H9 (cell line): ENCODE data around the gene CXCL13. TPM values are rescaled to one million over a fixed set of nuclear protein-coding genes. Genes with fewer than 3 reads are reported as not detected.

ENCODE experiments used
- DNase-seq: peaks from one replicate; pipeline ENCODE4 v3.0.0-alpha.2; 2017
- H2AFZ ChIP-seq: one replicate; pipeline ENCODE4 v1.6.1; 2013; ENCODE audit warnings: mild to moderate bottlenecking, low read length, control low read depth, moderate library complexity
- H2AK5ac ChIP-seq: 2 replicates; pipeline ENCODE4 v1.6.1; 2013; ENCODE audit warnings: low read length, control low read depth, mixed read lengths; ENCODE audit not compliant: insufficient read length
- H2BK120ac ChIP-seq: one replicate; pipeline ENCODE4 v1.6.1; 2013; ENCODE audit warnings: low read depth, mild to moderate bottlenecking, low read length, control low read depth, inconsistent platforms; ENCODE audit not compliant: poor library complexity, severe bottlenecking
- H2BK12ac ChIP-seq: 2 replicates; pipeline ENCODE4 v1.6.1; 2013; ENCODE audit warnings: low read length, control low read depth, mixed read lengths, low read depth; ENCODE audit not compliant: insufficient read length
- H2BK15ac ChIP-seq: 2 replicates; pipeline ENCODE4 v1.6.1; 2013; ENCODE audit warnings: low read depth, low read length, control low read depth
- H2BK20ac ChIP-seq: one replicate; pipeline ENCODE4 v1.6.1; 2013; ENCODE audit warnings: low read depth, mild to moderate bottlenecking, low read length, control low read depth, inconsistent platforms; ENCODE audit not compliant: poor library complexity, severe bottlenecking
- H2BK5ac ChIP-seq: 2 replicates; pipeline ENCODE4 v1.6.1; 2013; ENCODE audit warnings: low read length, control low read depth, mixed read lengths; ENCODE audit not compliant: insufficient read length
- H3K14ac ChIP-seq: 2 replicates; pipeline ENCODE4 v1.6.1; 2013; ENCODE audit warnings: low read length, control low read depth; ENCODE audit not compliant: insufficient read depth
- H3K18ac ChIP-seq: 2 replicates; pipeline ENCODE4 v1.6.1; 2013; ENCODE audit warnings: low read depth, mild to moderate bottlenecking, mixed read lengths, low read length, control low read depth; ENCODE audit not compliant: insufficient read length
- H3K23ac ChIP-seq: 2 replicates; pipeline ENCODE4 v1.6.1; 2013; ENCODE audit warnings: low read length, control low read depth, mixed read lengths, low read depth; ENCODE audit not compliant: insufficient read length
- H3K23me2 ChIP-seq: 2 replicates; pipeline ENCODE4 v1.6.1; 2013; ENCODE audit warnings: low read depth, mild to moderate bottlenecking, mixed read lengths, low read length, control low read depth; ENCODE audit not compliant: insufficient read length, poor library complexity, severe bottlenecking
- H3K27ac ChIP-seq: 2 replicates; pipeline ENCODE4 v1.5.1; 2013; ENCODE audit warnings: low read length, control low read depth, mixed read lengths, low read depth; ENCODE audit not compliant: insufficient read length
- H3K27me3 ChIP-seq: 2 replicates; pipeline ENCODE4 v1.6.1; 2013; ENCODE audit warnings: low read length, control low read depth, inconsistent platforms; ENCODE audit not compliant: insufficient read depth
- H3K4ac ChIP-seq: 2 replicates; pipeline ENCODE4 v1.6.1; 2013; ENCODE audit warnings: low read depth, mild to moderate bottlenecking, control low read depth, inconsistent platforms, low read length, moderate library complexity
- H3K4me1 ChIP-seq: 2 replicates; pipeline ENCODE4 v1.6.1; 2013; ENCODE audit warnings: low read length, control low read depth, inconsistent platforms; ENCODE audit not compliant: insufficient read depth
- H3K4me2 ChIP-seq: 2 replicates; pipeline ENCODE4 v1.6.1; 2013; ENCODE audit warnings: low read length, control low read depth, mixed read lengths; ENCODE audit not compliant: insufficient read length, insufficient read depth
- H3K56ac ChIP-seq: 2 replicates; pipeline ENCODE4 v1.6.1; 2013; ENCODE audit warnings: low read depth, mild to moderate bottlenecking, mixed read lengths, low read length, control low read depth; ENCODE audit not compliant: insufficient read length
- H3K79me1 ChIP-seq: 2 replicates; pipeline ENCODE4 v1.6.1; 2013; ENCODE audit warnings: low read depth, mild to moderate bottlenecking, moderate library complexity, low read length, control low read depth, inconsistent platforms; ENCODE audit not compliant: insufficient read depth, poor library complexity, severe bottlenecking
- H3K79me2 ChIP-seq: 2 replicates; pipeline ENCODE4 v1.6.1; 2013; ENCODE audit warnings: low read length, control low read depth, inconsistent platforms; ENCODE audit not compliant: insufficient read depth
- H3K9ac ChIP-seq: 2 replicates; pipeline ENCODE4 v1.6.1; 2013; ENCODE audit warnings: low read length, control low read depth, mixed read lengths; ENCODE audit not compliant: insufficient read length; ENCODE audit errors: extremely low read depth
- H3K9me3 ChIP-seq: one replicate; pipeline ENCODE4 v1.6.1; 2013; ENCODE audit warnings: low read depth, low read length, inconsistent platforms; ENCODE audit not compliant: control insufficient read depth
- H3T11ph ChIP-seq: one replicate; pipeline ENCODE4 v1.6.1; 2013; ENCODE audit warnings: mild to moderate bottlenecking, low read length, control low read depth, inconsistent platforms
- H4K20me1 ChIP-seq: one replicate; pipeline ENCODE4 v1.6.1; 2013; ENCODE audit not compliant: control insufficient read depth, insufficient read length, insufficient read depth
- H4K5ac ChIP-seq: 2 replicates; pipeline ENCODE4 v1.6.1; 2013; ENCODE audit warnings: low read depth, mild to moderate bottlenecking, mixed read lengths, low read length, control low read depth; ENCODE audit not compliant: insufficient read length
- H4K8ac ChIP-seq: replicated peaks from 2 replicates; pipeline ENCODE4 v1.6.1; 2013; ENCODE audit warnings: low read length, control low read depth, mixed read lengths, low read depth; ENCODE audit not compliant: insufficient read length
- H4K91ac ChIP-seq: 2 replicates; pipeline ENCODE4 v1.6.1; 2013; ENCODE audit warnings: low read depth, mild to moderate bottlenecking, moderate library complexity, mixed read lengths, low read length, control low read depth; ENCODE audit not compliant: insufficient read length
- H3K27ac Mint-ChIP-seq, 3 experiments: 2 replicates in 2 of 3; 3 replicates in 1 of 3; pipeline ENCODE4 v1.8.0; 2020 to 2021; ENCODE audit warnings: mixed read lengths in 3 of 3, mild to moderate bottlenecking in 1 of 3, moderate library complexity in 1 of 3
- H3K27me3 Mint-ChIP-seq: 2 replicates; pipeline ENCODE4 v1.8.0; 2021; ENCODE audit warnings: low read depth, mild to moderate bottlenecking, moderate library complexity, mixed read lengths
- H3K36me3 Mint-ChIP-seq, 3 experiments: 2 replicates in 2 of 3; 3 replicates in 1 of 3; pipeline ENCODE4 v1.8.0; 2020 to 2021; ENCODE audit warnings: low read depth in 3 of 3, mixed read lengths in 3 of 3; ENCODE audit not compliant: insufficient read depth in 1 of 3
- H3K4me1 Mint-ChIP-seq, 2 experiments: 2 replicates each; pipeline ENCODE4 v1.8.0; 2020; ENCODE audit warnings: mixed read lengths in 2 of 2
- H3K4me3 Mint-ChIP-seq, 2 experiments: 2 replicates in 1 of 2; 3 replicates in 1 of 2; pipeline ENCODE4 v1.8.0; 2020 to 2021; ENCODE audit warnings: mild to moderate bottlenecking in 2 of 2, mixed read lengths in 2 of 2, moderate library complexity in 1 of 2
- H3K9me3 Mint-ChIP-seq, 2 experiments: 2 replicates in 1 of 2; 3 replicates in 1 of 2; pipeline ENCODE4 v1.8.0; 2020; ENCODE audit warnings: mild to moderate bottlenecking in 2 of 2, mixed read lengths in 2 of 2, moderate library complexity in 1 of 2
- CTCF ChIP-seq: fragments of 200-600 bp; sonication (generic); conservative IDR thresholded peaks from 3 replicates; pipeline ENCODE4 v1.8.0; 2021; ENCODE audit warnings: antibody characterized with exemption, mild to moderate bottlenecking
- WGBS: extraction: QIAGEN DNeasy Blood & Tissue Kit; methylation state at CpG from one replicate; pipeline ENCODE4 v1.1.7; 2013; ENCODE audit warnings: missing lambda C conversion rate, low lambda C conversion rate, mixed read lengths; ENCODE audit not compliant: insufficient read length; ENCODE audit errors: extremely low coverage; 5-methylcytosine and 5-hydroxymethylcytosine counted together
- total RNA-seq: library from RNA; stranded (reverse); gene quantifications from 2 replicates; pipeline ENCODE4 v1.2.1, GENCODE V29; 2021

Gene CXCL13
- total RNA-seq, 1 experiment from 2014 or later, result not detected

GRCh38 chr4:77629885-77630284, 24.3 kb downstream of the CXCL13 start:
- Histone ChIP-seq H3K79me1 (no peaks in the 10 kb centered on the region), H3K4ac (no peak overlapping the region), H3K23me2 (no peaks in the 10 kb centered on the region), H2BK15ac (no peak overlapping the region), H4K8ac (no peak overlapping the region), H3K27ac (no peak overlapping the region), H3K4me2 (no peak overlapping the region), H3K18ac (no peak overlapping the region), H4K91ac (no peak overlapping the region), H3K9me3 (no peaks in the 10 kb centered on the region), H3K4me1 (no peaks in the 10 kb centered on the region), H3K27me3 (no peaks in the 10 kb centered on the region), H2BK20ac (no peak overlapping the region), H3K23ac (no peak overlapping the region), H2AK5ac (no peak overlapping the region), H4K5ac (no peak overlapping the region), H4K20me1 (no peaks in the 10 kb centered on the region), H3K9ac (no peak overlapping the region), H3T11ph (no peak overlapping the region), H2BK12ac (no peak overlapping the region), H3K14ac (no peak overlapping the region), H3K79me2 (no peaks in the 10 kb centered on the region), H2BK120ac (no peak overlapping the region), H2AFZ (no peak overlapping the region), H3K56ac (no peak overlapping the region), H2BK5ac (no peak overlapping the region)
- Mint-ChIP-seq H3K27ac (no peak overlapping the region), H3K4me1 (no peaks in the 10 kb centered on the region; a peak in 1 of 4 replicates), H3K27me3 (peaks cover 2% of the 10 kb centered on the region; the same call in 1 of the 2 replicates), H3K36me3 (no peaks in the 10 kb centered on the region; a peak in 1 of 7 replicates), H3K9me3 (no peaks in the 10 kb centered on the region; a peak in 1 of 5 replicates), H3K4me3 (no peak overlapping the region)
- TF ChIP-seq CTCF, result no peak
- no CpG with 5 or more reads among the region's 2 CpGs for WGBS
- DNase-seq, result no peak
